SK-N-SH (cell line): Measurements from ENCODE around the gene FHOD3. TPM values are rescaled to one million over a fixed set of nuclear protein-coding genes. Genes with fewer than 3 reads are reported as not detected.
A peak's percentile ranks its signal among the peaks of the same experiment; 100 is the strongest.

ENCODE experiments used
- CTCF ChIA-PET: fragments of 300-600, 350-600 bp; formaldehyde crosslinking; extraction: SDS; loops from one replicate; lab custom pipeline; 2021; lab: Yijun Ruan, JAX
- POLR2A ChIA-PET: fragments of 350-600 bp; sonication (Branson Sonifier 250); formaldehyde crosslinking; extraction: SDS; loops from one replicate; lab custom pipeline; 2020; ENCODE audit warnings: antibody characterized with exemption, inconsistent platforms; lab: Yijun Ruan, JAX
- DNase-seq: peaks from one replicate; pipeline ENCODE4 v3.0.0; 2012
- H2AFZ ChIP-seq: fragments of 200-600 bp; sonication (generic); 2 replicates; pipeline ENCODE4 v1.8.1; 2016; ENCODE audit warnings: antibody characterized with exemption, mild to moderate bottlenecking, low read depth
- H3F3A ChIP-seq: fragments of 200-600 bp; sonication (generic); replicated peaks from 2 replicates; pipeline ENCODE3; 2016; ENCODE audit warnings: antibody characterized with exemption, mild to moderate bottlenecking; ENCODE audit not compliant: insufficient read depth
- H3K27ac ChIP-seq, 2 experiments: fragments of 200-500 bp in 1 of 2; fragments of 200-600 bp in 1 of 2; sonication (Bioruptor generic) in 1 of 2; sonication (generic), shearing (Covaris generic) in 1 of 2; 2 replicates each; pipeline versions ENCODE4 v1.5.1 to v1.6.1; 2014 to 2016; ENCODE audit warnings: low read depth in 2 of 2, inconsistent platforms in 1 of 2, low read length in 1 of 2, mild to moderate bottlenecking in 1 of 2, mixed read lengths in 1 of 2
- H3K27me3 ChIP-seq: fragments of 200-600 bp; sonication (generic), shearing (Covaris generic); 2 replicates; pipeline ENCODE4 v1.6.1; 2016; ENCODE audit warnings: mixed run types; ENCODE audit not compliant: insufficient read depth
- H3K36me3 ChIP-seq, 2 experiments: fragments of 200-500 bp in 1 of 2; fragments of 200-600 bp in 1 of 2; sonication (Bioruptor generic) in 1 of 2; sonication (generic) in 1 of 2; replicated peaks in 1 of 2; 2 replicates each; pipeline versions ENCODE3 to v1.5.1; 2014 to 2016; ENCODE audit warnings: low read length in 1 of 2, mild to moderate bottlenecking in 1 of 2; ENCODE audit not compliant: insufficient read depth in 2 of 2, control insufficient read depth in 1 of 2
- H3K4me1 ChIP-seq, 2 experiments: fragments of 200-500 bp in 1 of 2; fragments of 200-600 bp in 1 of 2; sonication (Bioruptor generic) in 1 of 2; sonication (generic), shearing (Covaris generic) in 1 of 2; 2 replicates each; pipeline versions ENCODE4 v1.5.1 to v1.6.1; 2014 to 2016; ENCODE audit warnings: low read depth in 1 of 2, low read length in 1 of 2, mixed run types in 1 of 2; ENCODE audit not compliant: insufficient read depth in 2 of 2, control insufficient read depth in 1 of 2
- H3K4me2 ChIP-seq: fragments of 200-600 bp; sonication (generic), shearing (Covaris generic); 2 replicates; pipeline ENCODE4 v1.6.1; 2017; ENCODE audit warnings: mixed run types
- H3K4me3 ChIP-seq, 2 experiments: fragments of 200-500 bp in 1 of 2; fragments of 200-600 bp in 1 of 2; sonication (Bioruptor generic) in 1 of 2; sonication (generic), shearing (Covaris generic) in 1 of 2; 2 replicates each; pipeline versions ENCODE4 v1.5.1 to v1.8.1; 2014 to 2016; ENCODE audit warnings: low read depth in 2 of 2, inconsistent platforms in 1 of 2, low read length in 1 of 2, mild to moderate bottlenecking in 1 of 2, mixed read lengths in 1 of 2, moderate library complexity in 1 of 2
- H3K79me2 ChIP-seq: fragments of 200-600 bp; sonication (generic); 2 replicates; pipeline ENCODE4 v1.8.1; 2017; ENCODE audit warnings: mild to moderate bottlenecking; ENCODE audit not compliant: insufficient read depth
- H3K9ac ChIP-seq: fragments of 200-600 bp; sonication (generic); 2 replicates; pipeline ENCODE4 v1.6.1; 2017; ENCODE audit warnings: mixed run types
- H3K9me2 ChIP-seq: fragments of 200-600 bp; sonication (generic); 2 replicates; pipeline ENCODE4 v1.6.1; 2017; ENCODE audit warnings: mixed run types
- H3K9me3 ChIP-seq: fragments of 200-600 bp; sonication (generic); 2 replicates; pipeline ENCODE4 v1.6.1; 2017; ENCODE audit warnings: mixed run types, mild to moderate bottlenecking, moderate library complexity
- H4K20me1 ChIP-seq: fragments of 200-600 bp; sonication (generic); 2 replicates; pipeline ENCODE4 v1.6.1; 2017; ENCODE audit warnings: mild to moderate bottlenecking, mixed run types; ENCODE audit not compliant: insufficient read depth
- CHD2 ChIP-seq: fragments of 150-350 bp; IDR thresholded peaks from 2 replicates; pipeline ENCODE4 v1.6.1; 2018; ENCODE audit warnings: low read length; ENCODE audit not compliant: partially characterized antibody
- EP300 ChIP-seq, 2 experiments: IDR thresholded peaks; 2 replicates each; pipeline versions ENCODE4 v1.4.0 to v1.6.1; 2012; ENCODE audit warnings: borderline replicate concordance in 1 of 2, low read depth in 1 of 2, low read length in 1 of 2
- EZH2phosphoT487 ChIP-seq: fragments of 200-600 bp; sonication (generic); IDR thresholded peaks from 2 replicates; pipeline ENCODE4 v1.6.1; 2017; ENCODE audit warnings: low read depth, mixed run types, mild to moderate bottlenecking, antibody characterized with exemption, moderate library complexity, borderline replicate concordance
- FOXJ3 ChIP-seq: sonication (generic); formaldehyde crosslinking; IDR thresholded peaks from 2 replicates; pipeline ENCODE4 v1.5.1; 2020; ENCODE audit warnings: mild to moderate bottlenecking, missing genetic modification reagents
- JUND ChIP-seq: IDR thresholded peaks from 2 replicates; pipeline ENCODE4 v1.4.0; 2012
- NFIC ChIP-seq: IDR thresholded peaks from 2 replicates; pipeline ENCODE4 v1.4.0; 2012; ENCODE audit warnings: borderline replicate concordance
- NRF1 ChIP-seq: IDR thresholded peaks from 2 replicates; pipeline ENCODE4 v1.6.1; 2012; ENCODE audit warnings: low read depth, mild to moderate bottlenecking, low read length
- POLR2AphosphoS5 ChIP-seq: IDR thresholded peaks from 2 replicates; pipeline ENCODE4 v1.6.1; 2012; ENCODE audit warnings: low read depth, low read length
- RAD21 ChIP-seq: IDR thresholded peaks from 2 replicates; pipeline ENCODE4 v1.6.1; 2012; ENCODE audit warnings: mild to moderate bottlenecking, low read length
- RCOR1 ChIP-seq: fragments of 150-350 bp; IDR thresholded peaks from 2 replicates; pipeline ENCODE4 v1.6.1; 2017; ENCODE audit warnings: antibody characterized with exemption, low read length
- REST ChIP-seq: IDR thresholded peaks from 2 replicates; pipeline ENCODE4 v1.6.1; 2012; ENCODE audit warnings: mild to moderate bottlenecking, low read depth, low read length, moderate library complexity
- RXRA ChIP-seq: IDR thresholded peaks from 2 replicates; pipeline ENCODE4 v1.4.0; 2012; ENCODE audit warnings: low read depth, mild to moderate bottlenecking, borderline replicate concordance
- SMC3 ChIP-seq: IDR thresholded peaks from 2 replicates; pipeline ENCODE4 v1.6.1; 2012; ENCODE audit warnings: low read depth, low read length, improper control_type of control experiment
- TAF1 ChIP-seq: IDR thresholded peaks from 2 replicates; pipeline ENCODE4 v1.6.1; 2012; ENCODE audit warnings: low read depth, mild to moderate bottlenecking, low read length, moderate library complexity, borderline replicate concordance
- USF2 ChIP-seq: fragments of 150-350 bp; IDR thresholded peaks from 2 replicates; pipeline ENCODE4 v1.6.1; 2017; ENCODE audit warnings: antibody characterized with exemption, low read length, low read depth, borderline replicate concordance
- YY1 ChIP-seq: IDR thresholded peaks from 2 replicates; pipeline ENCODE4 v1.4.0; 2012; ENCODE audit warnings: low read depth, mild to moderate bottlenecking
- WGBS: methylation state at CpG from one replicate; pipeline ENCODE4 v1.1.6; 2017; ENCODE audit warnings: low lambda C conversion rate; 5-methylcytosine and 5-hydroxymethylcytosine counted together
- polyA plus RNA-seq, 3 experiments: library from polyadenylated mRNA; depleted of rRNA; stranded (reverse); fragments of >200 nt; gene quantifications; 2 replicates each; pipeline ENCODE4 v1.2.3, GENCODE V29; 2012

FHOD3 gene
- polyA plus RNA-seq, 1 of the 3 experiments (the other 2 are of a cell fraction) = 10.9 TPM

GRCh38 chr18:36420826-36421225 is 123.3 kb downstream of the FHOD3 start:
- CTCF ChIA-PET = interaction anchor here (0.5 to 4.4 kb wide), 8 partner anchors 8 to 1419 kb away, joined by 3 to 17 read pairs (median 5); no protein-coding TSS in a partner anchor
- Histone ChIP-seq H3K27ac (peak overlapping the region in 1 of 2 experiments; percentile 14; a peak in 1 of 4 replicates), H2AFZ (0 out of 2 replicates have a peak overlapping the region, but pooled peaks have one; percentile 7)

GRCh38 chr18:36424741-36425142 is 127.2 kb downstream of the FHOD3 start:
- Histone ChIP-seq H3F3A (no peaks in the 10 kb centered on the region), H3K9me3 (no peaks in the 10 kb centered on the region), H3K4me1 (peaks cover 0 to 11% of the 10 kb centered on the region in 2 experiments; a peak in 2 of 4 replicates), H3K27ac (no peak overlapping the region; a peak in 1 of 4 replicates), H3K9me2 (no peaks in the 10 kb centered on the region), H3K27me3 (no peaks in the 10 kb centered on the region), H3K4me3 (no peak overlapping the region), H3K4me2 (no peak overlapping the region), H4K20me1 (no peaks in the 10 kb centered on the region), H3K36me3 (no peaks in the 10 kb centered on the region), H3K79me2 (no peaks in the 10 kb centered on the region), H3K9ac (no peak overlapping the region), H2AFZ (no peak overlapping the region)
- WGBS = 36% methylated on average over 4 of the region's 4 CpGs
- ChIA-PET CTCF (interaction anchor here (0.9 kb wide), 1 partner anchor 17 kb away, joined by 5 read pairs; no protein-coding TSS in a partner anchor), POLR2A (no interaction called here)
- peak; percentile 24 for DNase-seq
- TF ChIP-seq FOXJ3 (CRISPR knock-in tag) (no peak), NRF1 (no peak), NFIC (no peak), YY1 (no peak), EP300 (IDR thresholded peaks at IDR 0.05; ENCODE audit: borderline replicate concordance in 1 of 2, low read depth in 1 of 2, low read length in 1 of 2) (no peak), REST (no peak), RCOR1 (no peak), RXRA (no peak), POLR2AphosphoS5 (no peak), RAD21 (no peak), EZH2phosphoT487 (no peak), CHD2 (no peak), JUND (no peak), TAF1 (no peak)

More at GRCh38 chr18:36420826-36421225, 123.3 kb downstream of the FHOD3 start:
- Histone ChIP-seq H3K36me3 (no peaks in the 10 kb centered on the region), H3K9me3 (no peaks in the 10 kb centered on the region), H4K20me1 (no peaks in the 10 kb centered on the region), H3K4me1 (peaks cover 0 to 14% of the 10 kb centered on the region in 2 experiments; a peak in 2 of 4 replicates), H3K27me3 (no peaks in the 10 kb centered on the region), H3F3A (no peaks in the 10 kb centered on the region), H3K4me3 (no peak overlapping the region), H3K9me2 (no peaks in the 10 kb centered on the region), H3K9ac (no peak overlapping the region), H3K4me2 (no peak overlapping the region), H3K79me2 (no peaks in the 10 kb centered on the region)
- no peak for TF ChIP-seq EZH2phosphoT487
- TF ChIP-seq SMC3 = no peak
- no peak for TF ChIP-seq USF2
- 48% methylated on average over 1 of the region's 1 CpG for whole genome bisulfite sequencing
- DNase-seq = no peak
- POLR2A ChIA-PET = no interaction called here
